Measurements from ENCODE around the gene IFT25.
"Not testable (repeated sequence)": the region's sequence is repeated elsewhere in the genome, so short reads cannot be mapped to it uniquely, and the experiment has no call there.

IFT25 gene

GRCh38 chr1:53890522-53890941 is 55.0 kb downstream of the IFT25 start:
- in situ Hi-C loops (cut with HindIII; ENCODE audit: low sequenced_read_pairs) = no loop called here

GRCh38 chr1:53889304-53890298 is 55.9 kb downstream of the IFT25 start, which contains the start of gene YIPF1:
Gene YIPF1 (minus strand): TSS chr1:53889797. CDS start chr1:53888937, 860 bp downstream.
- in situ Hi-C loops (cut with HindIII; ENCODE audit: low sequenced_read_pairs) = no loop called here

GRCh38 chr1:53888681-53889080 is 56.8 kb downstream of the IFT25 start:
- in situ Hi-C loops (cut with HindIII; ENCODE audit: low sequenced_read_pairs) = no loop called here

DNA sequence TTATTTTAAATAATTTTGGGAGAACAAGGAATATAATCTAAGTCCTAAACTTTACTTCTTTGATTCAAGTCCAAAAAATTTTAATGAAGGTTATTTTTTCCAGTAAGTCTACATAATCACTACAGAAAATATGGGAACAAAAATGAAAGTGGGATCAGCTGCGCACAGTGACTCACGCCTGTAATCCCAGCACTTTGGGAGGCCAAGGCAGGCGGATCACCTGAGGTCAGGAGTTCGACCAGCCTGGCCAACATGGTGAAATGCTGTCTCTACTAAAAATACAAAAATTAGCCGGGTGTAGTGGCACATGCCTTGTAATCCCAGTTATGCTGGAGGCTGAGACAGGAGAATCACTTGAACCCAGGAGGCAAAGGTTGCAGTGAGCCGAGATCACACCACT is 61.9 kb downstream of the IFT25 start:
- in situ Hi-C loops (cut with HindIII; ENCODE audit: low sequenced_read_pairs) = loop anchor here (5.0 kb wide), 1 partner anchor 59 kb away; no protein-coding TSS in a partner anchor

GRCh38 chr1:53881853-53882252 is 63.6 kb downstream of the IFT25 start:
- in situ Hi-C loops (cut with HindIII; ENCODE audit: low sequenced_read_pairs) = loop anchor here (5.0 kb wide), 1 partner anchor 60 kb away; no protein-coding TSS in a partner anchor

- in situ Hi-C loops (cut with HindIII; ENCODE audit: low sequenced_read_pairs) = no loop called here
These were observed 66.9 kb downstream of the IFT25 start for GRCh38 chr1:53878492-53879105.

GRCh38 chr1:53875150-53875549 is 70.3 kb downstream of the IFT25 start:
- in situ Hi-C loops (cut with HindIII; ENCODE audit: low sequenced_read_pairs) = not testable (repeated sequence)

- in situ Hi-C loops (cut with HindIII; ENCODE audit: low sequenced_read_pairs) = no loop called here
These were observed 73.6 kb downstream of the IFT25 start for GRCh38 chr1:53871773-53872484.
